Measurements from ENCODE around the gene TMEM165.

- TF ChIP-seq CTCF (IDR thresholded peaks at IDR 0.05; ENCODE audit: poor library complexity, severe bottlenecking) (no peak), EP300 (conservative IDR thresholded peaks at IDR 0.05; ENCODE audit: poor library complexity, severe bottlenecking) (no peak), SMC3 (conservative IDR thresholded peaks at IDR 0.05; ENCODE audit: poor library complexity) (no peak), MXI1 (conservative IDR thresholded peaks at IDR 0.05; ENCODE audit: poor library complexity, severe bottlenecking) (no peak)
These were observed 38.7 kb upstream of the TMEM165 start for GRCh38 chr4:55356991-55357461.
